Measurements from ENCODE around the gene ACSS1.

The ACSS1 gene

GRCh38 chr20:25030649-25031207, 27.2 kb downstream of the ACSS1 start:
- DNase-seq: no peak

DNA sequence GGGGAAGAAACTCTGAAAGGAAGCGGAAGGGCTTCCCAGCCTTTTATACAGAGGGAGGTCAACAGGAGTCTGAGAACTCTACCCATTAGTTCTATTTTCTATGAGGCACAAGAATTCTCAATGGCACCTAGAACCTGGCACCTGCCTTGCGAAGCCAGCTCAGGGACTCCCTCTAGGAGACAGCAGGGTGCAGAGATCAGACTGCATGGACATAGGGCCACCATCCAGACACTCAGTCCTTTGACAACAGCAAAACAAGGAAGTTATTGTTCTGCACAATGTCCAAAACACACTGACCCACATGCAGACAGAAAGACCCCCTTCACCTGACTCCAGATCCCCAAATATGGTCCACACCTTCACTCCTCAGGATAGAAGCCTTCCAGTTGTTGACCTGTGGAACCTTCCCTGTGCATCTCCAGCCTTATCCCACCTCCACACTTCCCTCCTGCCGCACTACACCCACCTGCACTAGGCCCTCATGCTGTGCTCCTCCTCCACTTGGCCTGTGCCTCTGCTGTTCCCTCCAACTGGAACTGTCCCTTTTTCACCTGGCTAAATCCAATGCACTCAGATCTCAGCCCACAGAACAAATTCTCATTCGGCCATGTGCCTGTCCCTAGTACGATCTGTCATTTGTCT, 27.8 kb downstream of the ACSS1 start:
- DNase-seq: no peak

- no peak for DNase-seq
These were observed 31.8 kb downstream of the ACSS1 start for GRCh38 chr20:25025986-25026605.

DNA sequence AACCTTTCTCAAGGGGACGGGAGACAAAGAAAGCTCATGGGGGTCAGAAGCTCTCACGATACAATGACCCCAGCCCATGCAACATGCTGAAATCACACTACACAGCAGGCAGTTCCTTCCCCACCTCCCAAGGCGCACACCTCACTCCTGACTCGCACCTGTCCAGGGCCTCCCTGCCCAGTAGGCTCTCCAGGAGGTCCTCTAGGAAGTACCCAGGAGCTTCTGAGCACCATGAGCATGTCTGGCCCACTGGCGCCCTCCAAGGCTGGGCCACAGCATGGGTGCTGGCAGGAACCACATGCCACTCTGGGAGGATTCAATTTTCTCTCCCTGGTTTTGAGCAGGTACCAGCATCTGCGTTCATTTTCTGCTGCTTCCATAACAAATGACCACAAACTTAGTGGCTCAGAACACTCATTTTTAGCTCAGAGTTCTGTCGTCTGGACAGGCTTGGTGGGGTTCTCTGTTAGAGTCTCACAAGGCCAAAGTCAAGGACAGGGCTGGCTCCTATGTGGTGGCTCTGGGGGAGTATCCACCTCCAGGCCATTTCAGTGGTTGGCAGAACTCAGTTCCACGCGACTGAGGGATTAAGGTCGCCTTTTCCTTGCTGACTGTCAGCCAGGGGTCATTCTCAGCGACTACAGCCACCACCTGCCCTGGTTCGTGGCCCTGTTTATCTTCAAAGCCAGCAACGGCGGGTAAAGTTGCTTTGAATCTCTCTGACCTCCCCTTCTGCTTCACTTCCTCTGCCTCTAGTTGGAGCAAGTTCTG, 32.7 kb downstream of the ACSS1 start:
- no peak for DNase-seq

DNA sequence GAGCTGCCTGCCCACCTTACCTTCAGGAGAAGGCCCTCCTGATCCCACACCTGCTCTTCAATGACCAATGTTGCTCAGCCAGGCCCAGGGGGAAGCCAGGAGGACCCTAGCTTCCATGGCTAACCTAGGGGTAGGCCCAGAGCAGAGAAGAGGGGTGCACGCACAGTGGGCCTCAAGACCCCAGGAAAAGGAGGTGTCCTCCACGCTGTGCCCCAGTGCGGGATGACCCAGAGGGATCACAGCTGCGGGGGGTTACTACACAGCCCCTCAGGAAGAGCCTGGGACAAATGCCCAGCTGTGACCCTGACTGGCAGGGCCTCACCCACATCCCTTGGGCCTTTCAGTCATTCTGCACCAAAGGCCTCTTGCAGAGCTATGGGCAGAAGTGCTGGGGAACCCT, 33.8 kb downstream of the ACSS1 start:
- DNase-seq: no peak

DNA sequence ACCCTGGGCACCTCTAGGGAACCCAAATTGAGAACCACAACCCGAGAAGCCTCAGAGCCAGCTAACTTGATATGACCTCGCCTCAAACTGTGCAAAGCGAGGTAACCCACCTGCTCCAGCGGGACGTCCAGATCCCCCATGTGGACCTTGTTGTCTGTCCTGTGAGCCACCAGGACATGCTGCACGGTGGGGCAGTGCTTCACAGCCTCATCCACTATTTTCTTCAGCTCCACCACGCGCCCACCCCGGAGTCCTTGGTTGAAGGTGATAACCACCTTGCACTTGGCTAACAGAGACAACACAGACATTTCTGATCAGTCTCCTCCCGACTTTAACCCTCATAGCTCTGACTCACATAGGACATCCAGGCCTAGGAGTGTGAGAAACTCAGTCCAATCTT, 34.6 kb downstream of the ACSS1 start:
- no peak for DNase-seq

DNA sequence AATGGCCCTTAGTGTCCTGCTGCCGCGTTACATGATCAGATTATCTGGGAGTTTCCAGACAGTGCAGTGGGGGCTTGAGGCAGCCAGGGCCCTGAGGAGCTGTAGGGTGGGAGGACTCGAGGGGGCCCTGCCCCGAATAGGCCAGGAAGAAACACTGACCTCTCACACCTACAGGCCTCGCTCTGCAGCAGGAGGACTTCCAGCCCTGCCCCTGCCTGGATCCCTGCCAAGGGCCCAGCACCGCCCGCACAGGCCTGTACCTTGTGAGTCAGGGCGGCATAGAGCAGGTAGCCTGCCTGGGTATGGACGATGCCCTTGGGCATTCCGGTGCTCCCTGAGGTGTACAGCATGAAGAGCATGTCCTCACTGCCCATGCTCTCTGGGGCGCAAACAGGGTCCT, 35.3 kb downstream of the ACSS1 start:
- DNase-seq: no peak

DNA sequence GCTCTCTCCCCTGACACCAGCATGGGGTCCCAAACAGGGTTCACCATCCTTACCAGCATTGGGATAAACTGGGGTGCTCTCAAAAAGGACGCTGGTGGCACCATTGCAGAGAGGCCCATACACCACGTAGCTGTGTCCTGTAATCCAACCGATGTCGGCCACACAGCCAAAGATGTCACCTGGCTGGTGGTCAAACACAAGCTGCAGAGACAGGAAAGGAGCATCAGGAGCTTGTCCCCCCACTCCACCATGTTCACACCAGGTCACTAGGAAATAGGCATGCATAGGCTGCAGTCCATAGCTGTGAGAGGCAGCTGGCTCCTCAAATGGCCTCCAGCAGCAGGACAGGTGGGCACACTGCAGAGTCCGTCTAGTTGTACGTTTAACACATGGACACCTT, 36.6 kb downstream of the ACSS1 start:
- DNase-seq: no peak

- DNase-seq: no peak
These were observed 37.0 kb downstream of the ACSS1 start for GRCh38 chr20:25020901-25021301.

GRCh38 chr20:25020345-25020744, 37.6 kb downstream of the ACSS1 start:
- DNase-seq: no peak

- DNase-seq: no peak
These were observed 38.4 kb downstream of the ACSS1 start for GRCh38 chr20:25019381-25020155.

GRCh38 chr20:25018841-25019240, 39.1 kb downstream of the ACSS1 start:
- DNase-seq: no peak

GRCh38 chr20:25018425-25018824, 39.5 kb downstream of the ACSS1 start:
- DNase-seq: no peak

DNA sequence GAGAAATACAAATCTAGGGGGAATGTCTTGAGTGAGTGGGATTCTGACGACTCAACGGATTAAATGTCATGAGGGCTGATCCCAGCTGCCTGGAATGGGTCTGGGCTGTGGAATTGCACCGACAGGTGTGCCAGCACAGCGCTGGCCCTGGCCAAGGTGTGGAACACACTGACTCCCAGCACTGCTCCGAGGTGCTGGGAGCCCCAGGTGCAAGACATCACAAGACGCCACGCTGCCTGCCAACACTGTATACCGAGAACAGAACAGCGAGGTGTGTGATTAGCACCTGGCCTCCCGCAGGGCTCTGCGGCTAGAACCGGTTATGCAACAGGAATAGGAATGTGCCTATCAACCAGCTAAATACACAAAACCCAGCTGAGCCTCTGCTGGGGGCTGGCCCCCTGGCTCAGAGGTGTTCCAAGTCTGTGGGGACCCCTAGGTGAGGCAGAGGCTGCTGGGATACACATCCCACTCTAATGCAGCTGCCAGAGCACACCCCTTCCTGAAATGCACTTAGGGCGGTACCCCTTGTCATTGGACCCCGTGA, 40.6 kb downstream of the ACSS1 start:
- DNase-seq: no peak

GRCh38 chr20:25016471-25016870, 41.5 kb downstream of the ACSS1 start:
- no peak for DNase-seq

- DNase-seq: no peak
These were observed 42.0 kb downstream of the ACSS1 start for GRCh38 chr20:25015986-25016385.

DNA sequence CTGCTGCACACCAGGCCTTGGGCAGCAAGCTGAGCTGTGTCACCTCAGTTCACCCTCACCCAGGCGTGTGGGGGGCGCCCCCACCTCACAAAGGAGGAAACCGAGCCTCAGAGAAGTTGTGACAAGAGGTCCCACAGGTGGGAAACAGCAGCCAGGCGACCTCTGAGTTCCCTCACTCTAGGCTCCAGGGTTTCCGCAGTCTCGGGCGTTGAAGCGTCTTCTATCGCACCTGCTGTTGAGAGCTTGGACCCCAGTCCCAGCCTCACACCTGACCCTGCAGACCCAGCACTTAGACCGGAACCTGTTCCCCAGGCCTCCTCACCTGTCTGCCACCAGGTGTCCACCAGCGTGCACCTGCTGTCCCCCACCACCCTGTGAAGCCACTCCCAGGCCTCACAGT, 43.1 kb downstream of the ACSS1 start:
- DNase-seq: no peak

- DNase-seq: no peak
These were observed 44.2 kb downstream of the ACSS1 start for GRCh38 chr20:25013478-25014380.

GRCh38 chr20:25012616-25013189, 45.2 kb downstream of the ACSS1 start:
- DNase-seq: no peak

DNA sequence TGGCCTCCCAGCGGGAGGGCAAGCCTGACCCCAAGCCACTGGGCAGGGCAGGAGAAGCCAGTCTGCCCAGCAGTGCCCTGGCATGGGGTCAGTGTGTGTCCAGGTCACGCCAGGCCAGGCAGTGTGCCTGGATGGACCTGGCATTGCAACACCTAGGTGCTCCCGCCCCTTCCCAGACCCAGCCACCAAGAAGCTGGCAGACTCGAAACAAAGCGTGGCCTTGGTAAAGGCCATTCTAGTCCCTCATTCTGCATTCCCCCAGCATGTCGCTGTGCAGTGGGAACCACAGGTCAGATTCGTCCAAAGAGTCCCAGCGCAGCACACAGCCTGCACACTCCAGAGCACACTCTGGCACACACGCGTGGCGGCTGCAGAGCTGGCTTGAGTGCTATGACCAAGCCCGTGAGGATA, 46.1 kb downstream of the ACSS1 start:
- no peak for DNase-seq

DNA sequence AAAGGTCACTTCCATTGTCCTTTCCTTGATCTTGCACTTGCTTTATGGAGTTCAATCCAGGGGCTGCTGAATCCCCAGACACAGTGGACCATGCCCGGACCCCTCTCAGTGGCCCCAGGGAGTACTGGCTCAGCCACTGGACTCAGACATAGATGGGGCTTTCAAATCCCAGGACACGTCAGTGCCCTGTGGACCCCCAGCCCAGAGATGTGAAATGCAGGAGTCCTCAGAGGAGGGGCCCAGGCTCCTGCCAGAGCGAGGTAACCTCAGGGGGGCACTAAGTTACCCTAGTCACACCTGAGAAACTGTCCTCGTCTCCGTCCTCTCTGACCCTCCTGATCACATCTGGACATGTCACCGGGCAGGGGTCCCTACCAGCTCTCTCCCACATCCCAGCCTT, 46.7 kb downstream of the ACSS1 start:
- no peak for DNase-seq
